Aorta (tissue), 5 donors: ENCODE measurements around the gene TELO2. TPM values are rescaled to one million over a fixed set of nuclear protein-coding genes. Genes with fewer than 3 reads are reported as not detected.

Source experiments
- ATAC-seq: fragments of 200-7000 bp; cut with Tn5 transposase; one replicate; pipeline ENCODE4 v1.9.1; 2022; ENCODE audit warnings: moderate library complexity; ENCODE audit not compliant: low FRiP score
- DNase-seq, 2 donors: peaks; one replicate each; pipeline ENCODE4 v3.0.0-alpha.2; 2020
- H3K27ac ChIP-seq, 2 donors: one replicate each; pipeline ENCODE4 v1.5.1; 2013; ENCODE audit warnings: low read length in 2 of 2, mild to moderate bottlenecking in 2 of 2, moderate library complexity in 2 of 2, control low read depth in 1 of 2, inconsistent platforms in 1 of 2, low read depth in 1 of 2
- H3K27me3 ChIP-seq, 2 donors: one replicate each; pipeline ENCODE4 v1.6.1; 2013; ENCODE audit warnings: control low read depth in 1 of 2, low read length in 1 of 2, mild to moderate bottlenecking in 1 of 2, moderate library complexity in 1 of 2; ENCODE audit not compliant: insufficient read depth in 2 of 2, control insufficient read depth in 1 of 2
- H3K36me3 ChIP-seq, 2 donors: one replicate each; pipeline ENCODE4 v1.6.1; 2013; ENCODE audit warnings: control low read depth in 1 of 2, low read length in 1 of 2, mild to moderate bottlenecking in 1 of 2; ENCODE audit not compliant: insufficient read depth in 2 of 2, control insufficient read depth in 1 of 2
- H3K4me1 ChIP-seq, 2 donors: one replicate each; pipeline ENCODE4 v1.6.1; 2013; ENCODE audit warnings: low read length in 2 of 2, control low read depth in 1 of 2, mild to moderate bottlenecking in 1 of 2, moderate library complexity in 1 of 2; ENCODE audit not compliant: insufficient read depth in 2 of 2, control insufficient read depth in 1 of 2
- H3K4me3 ChIP-seq, 2 donors: one replicate each; pipeline ENCODE4 v1.5.1; 2013; ENCODE audit warnings: low read length in 2 of 2, control low read depth in 1 of 2, mild to moderate bottlenecking in 1 of 2
- H3K9me3 ChIP-seq: one replicate; pipeline ENCODE4 v1.6.1; 2013; ENCODE audit warnings: mild to moderate bottlenecking, low read length; ENCODE audit not compliant: control insufficient read depth
- WGBS, 2 donors: extraction: QIAGEN DNeasy Blood & Tissue Kit; methylation state at CpG; one replicate each; pipeline ENCODE4 v1.1.7; 2013; 5-methylcytosine and 5-hydroxymethylcytosine counted together
- intact Hi-C, 2 donors: fragments of 100-400 bp; cut with DNase I; formaldehyde crosslinking; loops; one replicate each; pipeline versions ENCODE4 v1.14.2 to v1.15.0; 2022
- polyA plus RNA-seq, 2 donors: library from polyadenylated mRNA; stranded (reverse); fragments of 200-250 nt; gene quantifications; one replicate each; pipeline ENCODE4 v1.2.3, GENCODE V29; 2013
- total RNA-seq, 2 donors: library from RNA; stranded (reverse); fragmentation: NEBNext Ultra II Directional; extraction: Animal tissue kit (Norgen Biotek cat#: 25700); gene quantifications; one replicate each; pipeline ENCODE4 v1.2.1, GENCODE V29; 2021
- donor health status: healthy with polysubstance abuse.
- donor health status: Bipolar disorder and iron deficiency.
- donor health status: DM: no; HTN: no; CAD: no.
- donor health status: DM: no; HTN: no; CAD: no.
- donor health status: DM: yes; HTN: yes; CAD: no.

Gene TELO2
- total and polyA plus RNA-seq, 4 donors = 8.8 to 52.7 (median 26.9) TPM

GRCh38 chr16:1532771-1533170, 39.6 kb downstream of the TELO2 start:
- ATAC-seq (no peak), DNase-seq (no peak)
- Histone ChIP-seq H3K27ac (peak overlapping the region; percentile 69 to 79), H3K36me3 (peaks cover 0 to 2% of the 10 kb centered on the region in 2 donors), H3K4me3 (no peak overlapping the region), H3K4me1 (no peaks in the 10 kb centered on the region), H3K9me3 (no peaks in the 10 kb centered on the region), H3K27me3 (no peaks in the 10 kb centered on the region)
- intact Hi-C loops = no loop called here
- 78 to 85% methylated on average over 10 of the region's 10 CpGs for WGBS, 2 donors

- Histone ChIP-seq H3K4me1 (no peaks in the 10 kb centered on the region), H3K27me3 (no peaks in the 10 kb centered on the region), H3K27ac (peak within 1 kb of the TSS; percentile 69 to 79), H3K36me3 (peaks cover 0 to 4% of the 10 kb centered on the region in 2 donors), H3K4me3 (peak within 1 kb of the TSS; percentile 31 to 47), H3K9me3 (no peaks in the 10 kb centered on the region)
- WGBS, 2 donors = 1 to 3% methylated on average over 27 of the region's 27 CpGs
- DNase-seq (peak; percentile 84 to 88), ATAC-seq (peak; percentile 64)
- intact Hi-C loops = no loop called here
These were observed 40.3 kb downstream of the TELO2 start, which contains the start of gene TMEM204 for GRCh38 chr16:1533443-1533951. Gene TMEM204, plus strand, starts transcription at chr16:1533666. Its CDS starts 610 bp downstream, at chr16:1534276.

- no peaks in the 10 kb centered on the region for H3K27me3 ChIP-seq
- H3K4me3 ChIP-seq = peak overlapping the region; percentile 31 to 47
- peak overlapping the region in 1 of 2 donors; percentile 69 for H3K27ac ChIP-seq
- DNase-seq (peak in 1 of 2 donors; percentile 82), ATAC-seq (peak; percentile 7)
- peaks cover 0 to 9% of the 10 kb centered on the region in 2 donors for H3K36me3 ChIP-seq
- 37 to 51% methylated on average over 57 of the region's 57 CpGs for WGBS, 2 donors
- intact Hi-C loops = no loop called here
- no peaks in the 10 kb centered on the region for H3K4me1 ChIP-seq
- H3K9me3 ChIP-seq = no peaks in the 10 kb centered on the region
These were observed 41.2 kb downstream of the TELO2 start for GRCh38 chr16:1534021-1535020.

GRCh38 chr16:1535391-1536291, 42.5 kb downstream of the TELO2 start:
- Histone ChIP-seq H3K36me3 (peaks cover 0 to 9% of the 10 kb centered on the region in 2 donors), H3K4me1 (no peaks in the 10 kb centered on the region), H3K27me3 (no peaks in the 10 kb centered on the region), H3K4me3 (peak overlapping the region in 1 of 2 donors; percentile 47), H3K9me3 (no peaks in the 10 kb centered on the region), H3K27ac (peak overlapping the region in 1 of 2 donors; percentile 5)
- 72 to 74% methylated on average over 39 of the region's 39 CpGs for WGBS, 2 donors
- DNase-seq (no peak), ATAC-seq (no peak)
- intact Hi-C loops = no loop called here

GRCh38 chr16:1536601-1537000, 43.4 kb downstream of the TELO2 start:
- no peak for DNase-seq
- WGBS, 2 donors = 83 to 87% methylated on average over 13 of the region's 13 CpGs
- peaks cover 0 to 9% of the 10 kb centered on the region in 2 donors for H3K36me3 ChIP-seq
- no peak overlapping the region for H3K4me3 ChIP-seq
- H3K9me3 ChIP-seq = no peaks in the 10 kb centered on the region
- intact Hi-C loops = no loop called here
- H3K27me3 ChIP-seq = no peaks in the 10 kb centered on the region
- H3K4me1 ChIP-seq = no peaks in the 10 kb centered on the region
- H3K27ac ChIP-seq = no peak overlapping the region
- ATAC-seq = no peak

DNA sequence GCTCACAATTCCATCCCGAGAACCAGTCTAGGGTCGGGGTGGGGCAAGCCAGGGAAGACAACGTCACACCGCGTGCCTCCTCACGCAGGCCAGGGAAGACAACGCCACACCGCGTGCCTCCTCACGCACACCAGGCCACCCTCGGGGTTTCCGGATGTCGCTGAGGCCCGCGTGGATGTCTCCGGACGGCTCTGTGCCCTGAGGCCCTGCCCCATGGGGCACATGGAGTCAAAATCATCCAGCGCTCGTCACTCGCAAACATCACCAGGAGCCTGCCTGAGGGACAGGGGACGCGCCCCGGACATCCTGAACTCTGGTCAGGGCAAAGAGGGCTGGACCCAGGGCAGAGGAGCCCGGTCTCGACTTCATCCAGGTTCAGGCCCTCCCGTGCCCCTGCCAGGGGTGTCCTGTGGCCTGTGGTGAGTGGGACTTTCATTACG, 44.0 kb downstream of the TELO2 start:
- Histone ChIP-seq H3K4me1 (no peaks in the 10 kb centered on the region), H3K4me3 (no peak overlapping the region), H3K27me3 (no peaks in the 10 kb centered on the region), H3K9me3 (no peaks in the 10 kb centered on the region), H3K27ac (no peak overlapping the region), H3K36me3 (peaks cover 0 to 9% of the 10 kb centered on the region in 2 donors)
- ATAC-seq = no peak
- WGBS, 2 donors = 93 to 94% methylated on average over 27 of the region's 27 CpGs
- intact Hi-C loops = no loop called here
- peak in 1 of 2 donors; percentile 75 for DNase-seq

DNA sequence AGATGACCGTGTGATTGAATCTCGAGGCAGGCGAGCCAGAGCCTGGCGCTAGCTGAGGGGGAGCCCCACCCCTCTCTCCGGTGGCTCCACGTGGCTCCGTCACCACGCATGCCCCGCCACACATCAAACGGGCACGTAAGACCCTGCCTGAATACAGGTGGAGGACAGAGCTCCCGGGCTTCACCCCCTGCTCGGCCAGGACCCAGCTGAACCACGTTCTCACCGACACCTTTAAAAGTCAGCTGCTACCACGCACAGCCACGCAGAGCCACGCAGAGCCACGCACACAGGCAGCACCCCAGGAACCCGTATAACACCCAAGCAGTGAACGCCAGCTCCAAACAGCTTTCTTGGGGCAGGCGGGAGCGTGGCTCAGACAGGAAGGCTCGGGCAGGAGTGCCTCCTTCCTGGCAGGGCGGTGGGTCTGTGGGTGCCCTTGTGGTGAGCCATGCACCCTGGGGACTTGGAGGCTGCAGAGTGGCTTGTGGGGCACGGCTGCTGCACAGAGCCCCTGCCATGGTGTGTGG, 44.7 kb downstream of the TELO2 start:
- Histone ChIP-seq H3K4me1 (no peaks in the 10 kb centered on the region), H3K27ac (no peak overlapping the region), H3K27me3 (no peaks in the 10 kb centered on the region), H3K4me3 (no peak overlapping the region), H3K9me3 (no peaks in the 10 kb centered on the region), H3K36me3 (peaks cover 0 to 12% of the 10 kb centered on the region in 2 donors)
- intact Hi-C loops = no loop called here
- no peak for DNase-seq
- 89 to 90% methylated on average over 26 of the region's 26 CpGs for WGBS, 2 donors
- ATAC-seq = no peak
